HepG2 (cell line): ENCODE results near the gene SDK2. TPM values are rescaled to one million over a fixed set of nuclear protein-coding genes. Genes with fewer than 3 reads are reported as not detected.

Source experiments
- ATAC-seq: fragments of 200-7000 bp; cut with Tn5 transposase; 3 replicates; pipeline ENCODE4 v1.9.1; 2020; ENCODE audit warnings: mild to moderate bottlenecking, moderate library complexity
- BruUV-seq: library from RNA; stranded (reverse); fragments of 400-500 nt; replicated peaks from 2 replicates; lab custom pipeline; 2021; lab: Mats Ljungman, UMichigan
- CTCF ChIA-PET: fragments of 300-600 bp; formaldehyde crosslinking; extraction: SDS; loops from one replicate; lab custom pipeline; 2021; ENCODE audit warnings: low total read pairs, inconsistent platforms, low intra/inter-chr PET ratio; lab: Yijun Ruan, JAX
- POLR2A ChIA-PET: fragments of 350-600 bp; sonication (Branson Sonifier 250); formaldehyde crosslinking; loops from one replicate; lab custom pipeline; 2020; ENCODE audit warnings: antibody characterized with exemption, inconsistent platforms; lab: Yijun Ruan, JAX
- DNase-seq: peaks from one replicate; pipeline ENCODE4 v3.0.0-alpha.2; 2015; ENCODE audit warnings: low spot score
- FAIRE-seq: peaks from 3 replicates; lab custom pipeline; 2011; peaks lifted over from hg19 to GRCh38; lab: Jason Lieb, UNC
- H2AFZ ChIP-seq: one replicate; pipeline ENCODE4 v1.6.1; 2011; ENCODE audit warnings: low read length, inconsistent platforms
- H3K27ac ChIP-seq: fragments of 300-600 bp; 3 replicates; pipeline ENCODE4 v1.8.0; 2011; ENCODE audit warnings: mixed run types, mild to moderate bottlenecking, mixed read lengths, low read length, inconsistent platforms; ENCODE audit not compliant: insufficient read depth; ENCODE audit errors: extremely low read length
- H3K27me3 ChIP-seq, 2 experiments: fragments of 200-600 bp in 1 of 2; 2 replicates in 1 of 2; 3 replicates in 1 of 2; pipeline versions ENCODE4 v1.6.0 to v1.8.0; 2011; ENCODE audit warnings: low read length in 2 of 2, mild to moderate bottlenecking in 2 of 2, moderate library complexity in 2 of 2, inconsistent platforms in 1 of 2; ENCODE audit not compliant: insufficient read depth in 2 of 2, control insufficient read depth in 1 of 2
- H3K36me3 ChIP-seq, 2 experiments: fragments of 200-600 bp in 1 of 2; replicated peaks in 1 of 2; 2 replicates in 1 of 2; 3 replicates in 1 of 2; pipeline versions ENCODE4 v1.5.1 to v1.8.0; 2011; ENCODE audit warnings: low read length in 2 of 2, inconsistent platforms in 1 of 2; ENCODE audit not compliant: insufficient read depth in 2 of 2, control insufficient read depth in 1 of 2
- H3K4me1 ChIP-seq: 2 replicates; pipeline ENCODE4 v1.5.1; 2012; ENCODE audit warnings: low read length, inconsistent platforms; ENCODE audit not compliant: insufficient read depth
- H3K4me2 ChIP-seq: 2 replicates; pipeline ENCODE4 v1.6.0; 2011; ENCODE audit warnings: low read depth, low read length, inconsistent platforms
- H3K4me3 ChIP-seq, 3 experiments: fragments of 200-600 bp in 1 of 3; sonication (generic), shearing (Covaris generic) in 1 of 3; replicated peaks in 1 of 3; 2 replicates each; pipeline ENCODE4 v1.5.1; 2011 to 2016; ENCODE audit warnings: low read length in 3 of 3, inconsistent platforms in 2 of 3, low read depth in 2 of 3, mild to moderate bottlenecking in 2 of 3, control low read depth in 1 of 3, mixed read lengths in 1 of 3; ENCODE audit not compliant: insufficient read depth in 1 of 3
- H3K79me2 ChIP-seq: one replicate; pipeline ENCODE4 v1.6.1; 2011; ENCODE audit warnings: low read length, inconsistent platforms; ENCODE audit not compliant: insufficient read depth
- H3K9ac ChIP-seq: 2 replicates; pipeline ENCODE4 v1.6.0; 2011; ENCODE audit warnings: mild to moderate bottlenecking, low read depth, low read length, inconsistent platforms; ENCODE audit not compliant: insufficient read depth
- H3K9me3 ChIP-seq: 2 replicates; pipeline ENCODE4 v1.5.1; 2012; ENCODE audit warnings: mild to moderate bottlenecking, low read length
- H4K20me1 ChIP-seq: 2 replicates; pipeline ENCODE4 v1.6.0; 2011; ENCODE audit warnings: inconsistent platforms, mild to moderate bottlenecking, low read length, moderate library complexity; ENCODE audit not compliant: insufficient read depth
- ARID2 ChIP-seq: sonication (generic); formaldehyde crosslinking; IDR thresholded peaks from 2 replicates; pipeline ENCODE4 v1.8.1; 2022; ENCODE audit warnings: mild to moderate bottlenecking, missing genetic modification reagents, borderline replicate concordance
- ZBTB43 ChIP-seq: sonication (generic); formaldehyde crosslinking; conservative IDR thresholded peaks from 2 replicates; pipeline ENCODE4 v1.4.0; 2020; ENCODE audit warnings: missing genetic modification reagents
- ZNF263 ChIP-seq: sonication (generic); formaldehyde crosslinking; IDR thresholded peaks from 2 replicates; pipeline ENCODE4 v1.4.0; 2020; ENCODE audit warnings: missing genetic modification reagents
- WGBS: methylation state at CpG from one replicate; pipeline ENCODE4 v1.1.6; 2017; ENCODE audit warnings: low lambda C conversion rate; 5-methylcytosine and 5-hydroxymethylcytosine counted together
- in situ Hi-C: cut with HindIII; loops from 2 replicates; pipeline ENCODE4 v1.10.0; 2017; ENCODE audit warnings: low pct_unique_long_range_greater_than_20kb; ENCODE audit not compliant: extremely low pct_ligation_motif_present
- intact Hi-C: fragments of 100-400 bp; cut with micrococcal nuclease; formaldehyde crosslinking; loops from one replicate; pipeline ENCODE4 v1.10.0; 2022; ENCODE audit not compliant: unreplicated experiment
- polyA plus RNA-seq, 8 experiments: library from polyadenylated mRNA; depleted of rRNA in 3 of 8; stranded (reverse) in 7 of 8; unstranded in 1 of 8; fragments of >200 nt; fragmentation: Illumina TruSeq in 4 of 8; extraction: Trizol in 4 of 8; gene quantifications; 2 replicates each; pipeline versions ENCODE4 v1.2.1 to v1.2.3, GENCODE V29; 2011 to 2016; ENCODE audit warnings: low read depth in 4 of 8, missing spikeins in 1 of 8, mixed read lengths in 1 of 8; ENCODE audit not compliant: insufficient read depth in 1 of 8
- total RNA-seq, 5 experiments: library from RNA; depleted of rRNA; stranded (reverse); fragments of >200 nt; fragmentation: Illumina TruSeq; extraction: Trizol; gene quantifications; 2 replicates each; pipeline ENCODE4 v1.2.3, GENCODE V29; 2016; ENCODE audit warnings: low read depth in 1 of 5

SDK2 gene
- total and polyA plus RNA-seq, 2 of the 13 experiments (the other 11 are each of a cell fraction or from before 2014, with no cell fraction given), result not detected

- Histone ChIP-seq H3K36me3 (no peaks in the 10 kb centered on the region), H3K4me1 (peaks cover 41% of the 10 kb centered on the region), H3K4me3 (no peak overlapping the region), H3K27me3 (peaks cover 6 to 31% of the 10 kb centered on the region in 2 experiments), H3K4me2 (no peak overlapping the region), H3K79me2 (no peaks in the 10 kb centered on the region), H3K9me3 (no peaks in the 10 kb centered on the region), H4K20me1 (no peaks in the 10 kb centered on the region), H2AFZ (no peak overlapping the region), H3K9ac (no peak overlapping the region), H3K27ac (no peak overlapping the region)
- POLR2A ChIA-PET, result no interaction called here
- in situ Hi-C loops (no loop called here), intact Hi-C loops (no loop called here)
- CTCF ChIA-PET, result no interaction called here
- FAIRE-seq, result no peak
- no peak for DNase-seq
- ATAC-seq, result no peak
- WGBS, result 34% methylated on average over 7 of the region's 7 CpGs
- TF ChIP-seq ARID2 (CRISPR knock-in tag), result no peak
- no TSS peak for BruUV-seq
Measured at GRCh38 chr17:73327676-73328075, 316.6 kb downstream of the SDK2 start.

- BruUV-seq, result no TSS peak
- intact Hi-C loops (no loop called here), in situ Hi-C loops (no loop called here)
- Histone ChIP-seq H3K9me3 (no peaks in the 10 kb centered on the region), H3K79me2 (no peaks in the 10 kb centered on the region), H3K36me3 (no peaks in the 10 kb centered on the region), H3K4me3 (no peak overlapping the region), H3K27me3 (peaks cover 6 to 27% of the 10 kb centered on the region in 2 experiments), H3K9ac (no peak overlapping the region), H3K27ac (no peak overlapping the region), H3K4me1 (peaks cover 46% of the 10 kb centered on the region), H3K4me2 (no peak overlapping the region), H2AFZ (no peak overlapping the region), H4K20me1 (no peaks in the 10 kb centered on the region)
- CTCF ChIA-PET, result no interaction called here
- ATAC-seq (peak; percentile 60), FAIRE-seq (no peak), DNase-seq (no peak)
- 7% methylated on average over 4 of the region's 4 CpGs for WGBS
- POLR2A ChIA-PET, result interaction anchor here (1.0 kb wide), 1 partner anchor 37 kb away, joined by 3 read pairs; no protein-coding TSS in a partner anchor
- no peak for TF ChIP-seq ZBTB43 (CRISPR knock-in tag)
- TF ChIP-seq ZNF263 (CRISPR knock-in tag), result 0 out of 2 replicates have a peak, but pooled peaks have one; percentile 29
Measured at GRCh38 chr17:73325527-73325842, 318.8 kb downstream of the SDK2 start.
